HCT116 (cell line): ENCODE data around the gene DNAJC16. TPM values are rescaled to one million over a fixed set of nuclear protein-coding genes. Genes with fewer than 3 reads are reported as not detected.

Experiments
- ATAC-seq: fragments of 200-7000 bp; cut with Tn5 transposase; 2 replicates; pipeline ENCODE4 v1.9.1; 2020; ENCODE audit warnings: mild to moderate bottlenecking, moderate library complexity
- BruUV-seq: library from RNA; stranded (reverse); fragments of 400-500 nt; replicated peaks from 2 replicates; lab custom pipeline; 2021; lab: Mats Ljungman, UMichigan
- CTCF ChIA-PET: fragments of 300-600 bp; sonication (Branson Sonifier 250); formaldehyde crosslinking; loops from one replicate; lab custom pipeline; 2021; ENCODE audit warnings: antibody characterized with exemption; lab: Charles Lee
- POLR2A ChIA-PET: fragments of 300-600, 350-600 bp; sonication (Branson Sonifier 250); formaldehyde crosslinking; loops from one replicate; lab custom pipeline; 2021; ENCODE audit warnings: antibody characterized with exemption; lab: Charles Lee
- RAD21 ChIA-PET, 2 experiments: fragments of 300-600 bp; sonication (Branson Sonifier 250); formaldehyde crosslinking; loops; one replicate each; lab custom pipeline; 2023; ENCODE audit warnings: low total read pairs in 2 of 2; ENCODE audit not compliant: uncharacterized antibody in 2 of 2, unreplicated experiment in 2 of 2, low non-redundant PET in 1 of 2; lab: Charles Lee
- DNase-seq: peaks from one replicate; pipeline ENCODE4 v3.0.0-alpha.2; 2010; ENCODE audit warnings: low read depth, low spot score
- H2AFZ ChIP-seq: fragments of 200-600 bp; shearing (Covaris generic), sonication (generic); 2 replicates; pipeline ENCODE4 v1.6.1; 2017; ENCODE audit warnings: low read depth, mixed run types, mixed read lengths, antibody characterized with exemption, low read length; ENCODE audit not compliant: poor library complexity, severe bottlenecking
- H3K27ac ChIP-seq: 2 replicates; pipeline ENCODE4 v1.5.1; 2012; ENCODE audit warnings: low read depth, low read length
- H3K27me3 ChIP-seq: fragments of 200-600 bp; sonication (generic); 2 replicates; pipeline ENCODE4 v1.6.1; 2016; ENCODE audit warnings: mixed run types, low read length, mixed read lengths; ENCODE audit not compliant: insufficient read depth
- H3K36me3 ChIP-seq, 2 experiments: fragments of 200-500 bp in 1 of 2; fragments of 200-600 bp in 1 of 2; sonication (Bioruptor generic) in 1 of 2; sonication (generic) in 1 of 2; 2 replicates each; pipeline versions ENCODE4 v1.5.1 to v1.6.1; 2014 to 2016; ENCODE audit warnings: low read length in 2 of 2, inconsistent platforms in 1 of 2, mixed read lengths in 1 of 2, mixed run types in 1 of 2; ENCODE audit not compliant: insufficient read depth in 2 of 2, control insufficient read depth in 1 of 2
- H3K4me1 ChIP-seq, 2 experiments: fragments of 200-600 bp in 1 of 2; sonication (generic) in 1 of 2; 2 replicates each; pipeline versions ENCODE4 v1.5.1 to v1.6.1; 2012 to 2017; ENCODE audit warnings: low read length in 2 of 2, inconsistent platforms in 1 of 2, mild to moderate bottlenecking in 1 of 2, mixed read lengths in 1 of 2, mixed run types in 1 of 2, moderate library complexity in 1 of 2; ENCODE audit not compliant: insufficient read depth in 2 of 2, control insufficient read depth in 1 of 2
- H3K4me2 ChIP-seq: fragments of 200-600 bp; sonication (generic); 2 replicates; pipeline ENCODE4 v1.6.1; 2017; ENCODE audit warnings: mixed run types, low read length, mixed read lengths
- H3K4me3 ChIP-seq, 2 experiments: fragments of 200-600 bp in 1 of 2; sonication (generic) in 1 of 2; replicated peaks in 1 of 2; 2 replicates each; pipeline ENCODE4 v1.5.1; 2011 to 2016; ENCODE audit warnings: low read length in 2 of 2, control low read depth in 1 of 2, low read depth in 1 of 2, mild to moderate bottlenecking in 1 of 2, mixed read lengths in 1 of 2, mixed run types in 1 of 2
- H3K79me2 ChIP-seq: fragments of 200-600 bp; sonication (generic); 2 replicates; pipeline ENCODE4 v1.6.1; 2017; ENCODE audit warnings: mild to moderate bottlenecking, mixed run types, low read length, moderate library complexity, mixed read lengths; ENCODE audit not compliant: insufficient read depth
- H3K9ac ChIP-seq: fragments of 200-600 bp; sonication (generic); 2 replicates; pipeline ENCODE4 v1.6.1; 2016; ENCODE audit warnings: low read length, mixed read lengths
- H3K9me2 ChIP-seq: fragments of 200-600 bp; sonication (generic), shearing (Covaris generic); 2 replicates; pipeline ENCODE4 v1.6.1; 2017; ENCODE audit warnings: mixed run types, mild to moderate bottlenecking, moderate library complexity; ENCODE audit not compliant: insufficient read depth
- H3K9me3 ChIP-seq, 2 experiments: fragments of 200-500 bp in 1 of 2; fragments of 200-600 bp in 1 of 2; sonication (Bioruptor generic) in 1 of 2; sonication (generic) in 1 of 2; 2 replicates each; pipeline ENCODE4 v1.6.1; 2014 to 2017; ENCODE audit warnings: low read length in 2 of 2, mixed read lengths in 2 of 2, inconsistent platforms in 1 of 2, low read depth in 1 of 2, mild to moderate bottlenecking in 1 of 2, mixed run types in 1 of 2, moderate library complexity in 1 of 2; ENCODE audit not compliant: control insufficient read depth in 1 of 2, insufficient read depth in 1 of 2
- H4K20me1 ChIP-seq: fragments of 200-600 bp; sonication (generic), shearing (Covaris generic); 2 replicates; pipeline ENCODE4 v1.6.1; 2017; ENCODE audit warnings: mixed run types, mild to moderate bottlenecking, moderate library complexity; ENCODE audit not compliant: insufficient read depth
- CBX3 ChIP-seq: IDR thresholded peaks from 2 replicates; pipeline ENCODE4 v1.6.1; 2012; ENCODE audit warnings: low read depth
- CEBPB ChIP-seq: IDR thresholded peaks from 2 replicates; pipeline ENCODE4 v1.6.1; 2012; ENCODE audit warnings: low read depth
- EGR1 ChIP-seq: IDR thresholded peaks from 2 replicates; pipeline ENCODE4 v1.6.1; 2012; ENCODE audit warnings: low read depth
- EZH2 ChIP-seq: fragments of 200-600 bp; sonication (generic); IDR thresholded peaks from 2 replicates; pipeline ENCODE4 v1.6.1; 2017; ENCODE audit warnings: antibody characterized with exemption, mixed run types
- EZH2phosphoT487 ChIP-seq: fragments of 200-600 bp; IDR thresholded peaks from 2 replicates; pipeline ENCODE4 v1.6.1; 2018; ENCODE audit warnings: antibody characterized with exemption, borderline replicate concordance
- JUND ChIP-seq: IDR thresholded peaks from 2 replicates; pipeline ENCODE4 v1.6.1; 2012
- POLR2A ChIP-seq: IDR thresholded peaks from 2 replicates; pipeline ENCODE4 v1.7.0; 2011; ENCODE audit warnings: borderline replicate concordance; ENCODE audit not compliant: insufficient read depth, insufficient read length; ENCODE audit errors: extremely low read depth
- POLR2AphosphoS5 ChIP-seq: IDR thresholded peaks from 2 replicates; pipeline ENCODE4 v1.6.1; 2011; ENCODE audit warnings: mild to moderate bottlenecking, low read depth, low read length, moderate library complexity
- RAD21 ChIP-seq: IDR thresholded peaks from 2 replicates; pipeline ENCODE4 v1.6.1; 2012; ENCODE audit warnings: low read depth, mild to moderate bottlenecking
- SIN3A ChIP-seq: IDR thresholded peaks from 2 replicates; pipeline ENCODE4 v1.6.1; 2012; ENCODE audit warnings: low read depth
- SP1 ChIP-seq: IDR thresholded peaks from 2 replicates; pipeline ENCODE4 v1.6.1; 2012; ENCODE audit warnings: low read depth
- SRF ChIP-seq: IDR thresholded peaks from 2 replicates; pipeline ENCODE4 v1.6.1; 2012; ENCODE audit warnings: low read depth
- YY1 ChIP-seq: IDR thresholded peaks from 2 replicates; pipeline ENCODE4 v1.6.1; 2011; ENCODE audit warnings: low read length, low read depth, moderate library complexity, mild to moderate bottlenecking; ENCODE audit not compliant: insufficient replicate concordance; ENCODE audit errors: extremely low read depth
- ZFX ChIP-seq: fragments of 450-650 bp; IDR thresholded peaks from 2 replicates; pipeline ENCODE4 v1.6.1; 2017
- ZNF274 ChIP-seq: fragments of 200-500 bp; sonication (Bioruptor generic); IDR thresholded peaks from 2 replicates; pipeline ENCODE4 v1.6.1; 2014; ENCODE audit warnings: mild to moderate bottlenecking, low read depth, low read length, inconsistent platforms
- intact Hi-C: fragments of 100-400 bp; cut with micrococcal nuclease; formaldehyde crosslinking; loops from 2 replicates; pipeline ENCODE4 v1.10.0; 2022
- total RNA-seq: library from RNA; stranded (reverse); gene quantifications from one replicate; pipeline ENCODE4 v1.2.1, GENCODE V29; 2021; ENCODE audit not compliant: unreplicated experiment
- TF ChIP-seq, protein P1 (sequence below): IDR thresholded peaks from 2 replicates; pipeline ENCODE4 v1.6.1; 2012
- TF ChIP-seq, protein P2 (sequence below): IDR thresholded peaks from 2 replicates; pipeline ENCODE4 v1.6.1; 2011; ENCODE audit warnings: mild to moderate bottlenecking, low read length, moderate library complexity; ENCODE audit not compliant: insufficient replicate concordance; ENCODE audit errors: extremely low read depth
- TF ChIP-seq, protein P3 (sequence below): IDR thresholded peaks from 2 replicates; pipeline ENCODE4 v1.6.1; 2012; ENCODE audit warnings: low read depth
- TF ChIP-seq, protein P4 (sequence below), 3 experiments: fragments of 200-600 bp in 1 of 3; sonication (generic) in 1 of 3; IDR thresholded peaks in 2 of 3; conservative IDR thresholded peaks in 1 of 3; 2 replicates each; pipeline ENCODE4 v1.5.1; 2012 to 2017; ENCODE audit warnings: low read depth in 2 of 3, low read length in 2 of 3, antibody characterized with exemption in 1 of 3, borderline replicate concordance in 1 of 3, control low read depth in 1 of 3, mild to moderate bottlenecking in 1 of 3, mixed read lengths in 1 of 3, mixed run types in 1 of 3, moderate library complexity in 1 of 3; ENCODE audit not compliant: insufficient read depth in 1 of 3
- TF ChIP-seq, protein P5 (sequence below): IDR thresholded peaks from 2 replicates; pipeline ENCODE4 v1.6.1; 2012

DNAJC16 gene
- total RNA-seq, 1 experiment from 2014 or later, result 20.6 TPM

DNA sequence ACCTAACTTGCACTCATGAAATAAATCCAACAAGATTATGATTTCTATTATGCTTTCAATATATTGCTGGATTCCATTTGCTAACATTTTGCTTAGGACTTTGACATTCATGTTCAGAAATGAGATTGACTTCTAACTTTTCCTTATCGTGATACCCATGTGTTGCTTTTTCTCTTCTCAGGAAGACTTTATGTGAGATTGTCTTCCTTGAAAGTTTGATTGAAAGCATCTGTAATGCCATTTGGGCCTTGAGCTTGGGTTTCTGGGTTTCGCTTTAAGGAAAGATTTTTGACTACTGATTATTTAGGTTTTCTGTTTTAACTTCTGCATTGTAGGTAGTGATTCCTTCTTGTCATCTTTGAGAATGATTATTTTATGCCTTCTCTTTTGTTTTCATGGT, 30.4 kb downstream of the DNAJC16 start:
- Histone ChIP-seq H3K27me3 (no peaks in the 10 kb centered on the region), H3K9ac (no peak overlapping the region), H3K4me1 (no peaks in the 10 kb centered on the region), H4K20me1 (no peaks in the 10 kb centered on the region), H2AFZ (no peak overlapping the region), H3K4me2 (no peak overlapping the region), H3K79me2 (no peaks in the 10 kb centered on the region), H3K4me3 (no peak overlapping the region), H3K36me3 (peaks cover 10 to 12% of the 10 kb centered on the region in 2 experiments; a peak in 3 of 4 replicates), H3K27ac (no peak overlapping the region), H3K9me2 (no peaks in the 10 kb centered on the region), H3K9me3 (no peaks in the 10 kb centered on the region)
- TF ChIP-seq SRF (no peak), POLR2A (no peak), RAD21 (no peak), EZH2phosphoT487 (no peak), CBX3 (no peak), CEBPB (no peak), SP1 (no peak), JUND (no peak), EGR1 (no peak), ZFX (no peak), YY1 (no peak), ZNF274 (no peak), EZH2 (no peak), SIN3A (no peak), POLR2AphosphoS5 (no peak)
- TF ChIP-seq, protein P1, sequence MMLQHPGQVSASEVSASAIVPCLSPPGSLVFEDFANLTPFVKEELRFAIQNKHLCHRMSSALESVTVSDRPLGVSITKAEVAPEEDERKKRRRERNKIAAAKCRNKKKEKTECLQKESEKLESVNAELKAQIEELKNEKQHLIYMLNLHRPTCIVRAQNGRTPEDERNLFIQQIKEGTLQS, result no peak
- TF ChIP-seq, protein P2, sequence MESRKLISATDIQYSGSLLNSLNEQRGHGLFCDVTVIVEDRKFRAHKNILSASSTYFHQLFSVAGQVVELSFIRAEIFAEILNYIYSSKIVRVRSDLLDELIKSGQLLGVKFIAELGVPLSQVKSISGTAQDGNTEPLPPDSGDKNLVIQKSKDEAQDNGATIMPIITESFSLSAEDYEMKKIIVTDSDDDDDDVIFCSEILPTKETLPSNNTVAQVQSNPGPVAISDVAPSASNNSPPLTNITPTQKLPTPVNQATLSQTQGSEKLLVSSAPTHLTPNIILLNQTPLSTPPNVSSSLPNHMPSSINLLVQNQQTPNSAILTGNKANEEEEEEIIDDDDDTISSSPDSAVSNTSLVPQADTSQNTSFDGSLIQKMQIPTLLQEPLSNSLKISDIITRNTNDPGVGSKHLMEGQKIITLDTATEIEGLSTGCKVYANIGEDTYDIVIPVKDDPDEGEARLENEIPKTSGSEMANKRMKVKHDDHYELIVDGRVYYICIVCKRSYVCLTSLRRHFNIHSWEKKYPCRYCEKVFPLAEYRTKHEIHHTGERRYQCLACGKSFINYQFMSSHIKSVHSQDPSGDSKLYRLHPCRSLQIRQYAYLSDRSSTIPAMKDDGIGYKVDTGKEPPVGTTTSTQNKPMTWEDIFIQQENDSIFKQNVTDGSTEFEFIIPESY, result no peak
- TF ChIP-seq, protein P3, sequence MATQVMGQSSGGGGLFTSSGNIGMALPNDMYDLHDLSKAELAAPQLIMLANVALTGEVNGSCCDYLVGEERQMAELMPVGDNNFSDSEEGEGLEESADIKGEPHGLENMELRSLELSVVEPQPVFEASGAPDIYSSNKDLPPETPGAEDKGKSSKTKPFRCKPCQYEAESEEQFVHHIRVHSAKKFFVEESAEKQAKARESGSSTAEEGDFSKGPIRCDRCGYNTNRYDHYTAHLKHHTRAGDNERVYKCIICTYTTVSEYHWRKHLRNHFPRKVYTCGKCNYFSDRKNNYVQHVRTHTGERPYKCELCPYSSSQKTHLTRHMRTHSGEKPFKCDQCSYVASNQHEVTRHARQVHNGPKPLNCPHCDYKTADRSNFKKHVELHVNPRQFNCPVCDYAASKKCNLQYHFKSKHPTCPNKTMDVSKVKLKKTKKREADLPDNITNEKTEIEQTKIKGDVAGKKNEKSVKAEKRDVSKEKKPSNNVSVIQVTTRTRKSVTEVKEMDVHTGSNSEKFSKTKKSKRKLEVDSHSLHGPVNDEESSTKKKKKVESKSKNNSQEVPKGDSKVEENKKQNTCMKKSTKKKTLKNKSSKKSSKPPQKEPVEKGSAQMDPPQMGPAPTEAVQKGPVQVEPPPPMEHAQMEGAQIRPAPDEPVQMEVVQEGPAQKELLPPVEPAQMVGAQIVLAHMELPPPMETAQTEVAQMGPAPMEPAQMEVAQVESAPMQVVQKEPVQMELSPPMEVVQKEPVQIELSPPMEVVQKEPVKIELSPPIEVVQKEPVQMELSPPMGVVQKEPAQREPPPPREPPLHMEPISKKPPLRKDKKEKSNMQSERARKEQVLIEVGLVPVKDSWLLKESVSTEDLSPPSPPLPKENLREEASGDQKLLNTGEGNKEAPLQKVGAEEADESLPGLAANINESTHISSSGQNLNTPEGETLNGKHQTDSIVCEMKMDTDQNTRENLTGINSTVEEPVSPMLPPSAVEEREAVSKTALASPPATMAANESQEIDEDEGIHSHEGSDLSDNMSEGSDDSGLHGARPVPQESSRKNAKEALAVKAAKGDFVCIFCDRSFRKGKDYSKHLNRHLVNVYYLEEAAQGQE, result no peak
- TF ChIP-seq, protein P4, sequence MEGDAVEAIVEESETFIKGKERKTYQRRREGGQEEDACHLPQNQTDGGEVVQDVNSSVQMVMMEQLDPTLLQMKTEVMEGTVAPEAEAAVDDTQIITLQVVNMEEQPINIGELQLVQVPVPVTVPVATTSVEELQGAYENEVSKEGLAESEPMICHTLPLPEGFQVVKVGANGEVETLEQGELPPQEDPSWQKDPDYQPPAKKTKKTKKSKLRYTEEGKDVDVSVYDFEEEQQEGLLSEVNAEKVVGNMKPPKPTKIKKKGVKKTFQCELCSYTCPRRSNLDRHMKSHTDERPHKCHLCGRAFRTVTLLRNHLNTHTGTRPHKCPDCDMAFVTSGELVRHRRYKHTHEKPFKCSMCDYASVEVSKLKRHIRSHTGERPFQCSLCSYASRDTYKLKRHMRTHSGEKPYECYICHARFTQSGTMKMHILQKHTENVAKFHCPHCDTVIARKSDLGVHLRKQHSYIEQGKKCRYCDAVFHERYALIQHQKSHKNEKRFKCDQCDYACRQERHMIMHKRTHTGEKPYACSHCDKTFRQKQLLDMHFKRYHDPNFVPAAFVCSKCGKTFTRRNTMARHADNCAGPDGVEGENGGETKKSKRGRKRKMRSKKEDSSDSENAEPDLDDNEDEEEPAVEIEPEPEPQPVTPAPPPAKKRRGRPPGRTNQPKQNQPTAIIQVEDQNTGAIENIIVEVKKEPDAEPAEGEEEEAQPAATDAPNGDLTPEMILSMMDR (IDR thresholded peaks at IDR 0.05 in 2 of 3, conservative IDR thresholded peaks at IDR 0.05 in 1 of 3; ENCODE audit: borderline replicate concordance in 1 of 3, insufficient read depth in 1 of 3, low read depth in 2 of 3, low read length in 2 of 3), result no peak
- TF ChIP-seq, protein P5, sequence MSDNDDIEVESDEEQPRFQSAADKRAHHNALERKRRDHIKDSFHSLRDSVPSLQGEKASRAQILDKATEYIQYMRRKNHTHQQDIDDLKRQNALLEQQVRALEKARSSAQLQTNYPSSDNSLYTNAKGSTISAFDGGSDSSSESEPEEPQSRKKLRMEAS, result no peak
- RAD21 ChIA-PET, result no interaction called here
- ATAC-seq (no peak), DNase-seq (no peak)
- BruUV-seq, result no TSS peak
- CTCF ChIA-PET, result no interaction called here
- POLR2A ChIA-PET, result no interaction called here
- intact Hi-C loops, result no loop called here
